Liver (tissue), 3 donors: ENCODE results near the gene COA1.

Experiments
- ATF3 ChIP-seq: IDR thresholded peaks from 2 replicates; pipeline ENCODE4 v1.6.1; 2016; ENCODE audit warnings: antibody characterized with exemption
- CTCF ChIP-seq: fragments of 150-350 bp; IDR thresholded peaks from 2 replicates; pipeline ENCODE4 v1.5.1; 2017; ENCODE audit warnings: improper control_type of control experiment, low read depth, low read length; ENCODE audit not compliant: missing input control
- TAF1 ChIP-seq: conservative IDR thresholded peaks from 2 replicates; pipeline ENCODE4 v1.6.1; 2016; ENCODE audit warnings: antibody characterized with exemption, mild to moderate bottlenecking
- TF ChIP-seq, protein P1 (sequence below): IDR thresholded peaks from 2 replicates; pipeline ENCODE4 v1.6.1; 2016; ENCODE audit warnings: antibody characterized with exemption
- TF ChIP-seq, protein P2 (sequence below): IDR thresholded peaks from 2 replicates; pipeline ENCODE4 v1.6.1; 2016; ENCODE audit warnings: antibody characterized with exemption
- TF ChIP-seq, protein P3 (sequence below): IDR thresholded peaks from 2 replicates; pipeline ENCODE4 v1.6.1; 2016; ENCODE audit warnings: antibody characterized with exemption, mild to moderate bottlenecking
- donor health status: healthy.
- donor health status: healthy.

- TF ChIP-seq, protein P1, sequence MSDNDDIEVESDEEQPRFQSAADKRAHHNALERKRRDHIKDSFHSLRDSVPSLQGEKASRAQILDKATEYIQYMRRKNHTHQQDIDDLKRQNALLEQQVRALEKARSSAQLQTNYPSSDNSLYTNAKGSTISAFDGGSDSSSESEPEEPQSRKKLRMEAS = no peak
- TF ChIP-seq CTCF = no peak
- TF ChIP-seq ATF3 = no peak
- TF ChIP-seq, protein P2, sequence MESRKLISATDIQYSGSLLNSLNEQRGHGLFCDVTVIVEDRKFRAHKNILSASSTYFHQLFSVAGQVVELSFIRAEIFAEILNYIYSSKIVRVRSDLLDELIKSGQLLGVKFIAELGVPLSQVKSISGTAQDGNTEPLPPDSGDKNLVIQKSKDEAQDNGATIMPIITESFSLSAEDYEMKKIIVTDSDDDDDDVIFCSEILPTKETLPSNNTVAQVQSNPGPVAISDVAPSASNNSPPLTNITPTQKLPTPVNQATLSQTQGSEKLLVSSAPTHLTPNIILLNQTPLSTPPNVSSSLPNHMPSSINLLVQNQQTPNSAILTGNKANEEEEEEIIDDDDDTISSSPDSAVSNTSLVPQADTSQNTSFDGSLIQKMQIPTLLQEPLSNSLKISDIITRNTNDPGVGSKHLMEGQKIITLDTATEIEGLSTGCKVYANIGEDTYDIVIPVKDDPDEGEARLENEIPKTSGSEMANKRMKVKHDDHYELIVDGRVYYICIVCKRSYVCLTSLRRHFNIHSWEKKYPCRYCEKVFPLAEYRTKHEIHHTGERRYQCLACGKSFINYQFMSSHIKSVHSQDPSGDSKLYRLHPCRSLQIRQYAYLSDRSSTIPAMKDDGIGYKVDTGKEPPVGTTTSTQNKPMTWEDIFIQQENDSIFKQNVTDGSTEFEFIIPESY = no peak
- TF ChIP-seq, protein P3, sequence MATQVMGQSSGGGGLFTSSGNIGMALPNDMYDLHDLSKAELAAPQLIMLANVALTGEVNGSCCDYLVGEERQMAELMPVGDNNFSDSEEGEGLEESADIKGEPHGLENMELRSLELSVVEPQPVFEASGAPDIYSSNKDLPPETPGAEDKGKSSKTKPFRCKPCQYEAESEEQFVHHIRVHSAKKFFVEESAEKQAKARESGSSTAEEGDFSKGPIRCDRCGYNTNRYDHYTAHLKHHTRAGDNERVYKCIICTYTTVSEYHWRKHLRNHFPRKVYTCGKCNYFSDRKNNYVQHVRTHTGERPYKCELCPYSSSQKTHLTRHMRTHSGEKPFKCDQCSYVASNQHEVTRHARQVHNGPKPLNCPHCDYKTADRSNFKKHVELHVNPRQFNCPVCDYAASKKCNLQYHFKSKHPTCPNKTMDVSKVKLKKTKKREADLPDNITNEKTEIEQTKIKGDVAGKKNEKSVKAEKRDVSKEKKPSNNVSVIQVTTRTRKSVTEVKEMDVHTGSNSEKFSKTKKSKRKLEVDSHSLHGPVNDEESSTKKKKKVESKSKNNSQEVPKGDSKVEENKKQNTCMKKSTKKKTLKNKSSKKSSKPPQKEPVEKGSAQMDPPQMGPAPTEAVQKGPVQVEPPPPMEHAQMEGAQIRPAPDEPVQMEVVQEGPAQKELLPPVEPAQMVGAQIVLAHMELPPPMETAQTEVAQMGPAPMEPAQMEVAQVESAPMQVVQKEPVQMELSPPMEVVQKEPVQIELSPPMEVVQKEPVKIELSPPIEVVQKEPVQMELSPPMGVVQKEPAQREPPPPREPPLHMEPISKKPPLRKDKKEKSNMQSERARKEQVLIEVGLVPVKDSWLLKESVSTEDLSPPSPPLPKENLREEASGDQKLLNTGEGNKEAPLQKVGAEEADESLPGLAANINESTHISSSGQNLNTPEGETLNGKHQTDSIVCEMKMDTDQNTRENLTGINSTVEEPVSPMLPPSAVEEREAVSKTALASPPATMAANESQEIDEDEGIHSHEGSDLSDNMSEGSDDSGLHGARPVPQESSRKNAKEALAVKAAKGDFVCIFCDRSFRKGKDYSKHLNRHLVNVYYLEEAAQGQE = no peak
- no peak for TF ChIP-seq TAF1
These were observed 40.2 kb downstream of the COA1 start for GRCh38 chr7:43689115-43689514.
